B cell (primary cell): ENCODE data around the gene PPP1R14B.

Source experiments
- EZH2 ChIP-seq: IDR thresholded peaks from 2 replicates; pipeline ENCODE4 v1.6.1; 2012; ENCODE audit warnings: borderline replicate concordance, low read depth, mild to moderate bottlenecking, moderate library complexity, low read length; ENCODE audit not compliant: insufficient read depth, poor library complexity, severe bottlenecking
- TF ChIP-seq, protein P1 (sequence below): fragments of 200-600 bp; IDR thresholded peaks from one replicate; pipeline ENCODE4 v1.8.0; 2022; ENCODE audit warnings: antibody characterized with exemption, mild to moderate bottlenecking

- TF ChIP-seq, protein P1, sequence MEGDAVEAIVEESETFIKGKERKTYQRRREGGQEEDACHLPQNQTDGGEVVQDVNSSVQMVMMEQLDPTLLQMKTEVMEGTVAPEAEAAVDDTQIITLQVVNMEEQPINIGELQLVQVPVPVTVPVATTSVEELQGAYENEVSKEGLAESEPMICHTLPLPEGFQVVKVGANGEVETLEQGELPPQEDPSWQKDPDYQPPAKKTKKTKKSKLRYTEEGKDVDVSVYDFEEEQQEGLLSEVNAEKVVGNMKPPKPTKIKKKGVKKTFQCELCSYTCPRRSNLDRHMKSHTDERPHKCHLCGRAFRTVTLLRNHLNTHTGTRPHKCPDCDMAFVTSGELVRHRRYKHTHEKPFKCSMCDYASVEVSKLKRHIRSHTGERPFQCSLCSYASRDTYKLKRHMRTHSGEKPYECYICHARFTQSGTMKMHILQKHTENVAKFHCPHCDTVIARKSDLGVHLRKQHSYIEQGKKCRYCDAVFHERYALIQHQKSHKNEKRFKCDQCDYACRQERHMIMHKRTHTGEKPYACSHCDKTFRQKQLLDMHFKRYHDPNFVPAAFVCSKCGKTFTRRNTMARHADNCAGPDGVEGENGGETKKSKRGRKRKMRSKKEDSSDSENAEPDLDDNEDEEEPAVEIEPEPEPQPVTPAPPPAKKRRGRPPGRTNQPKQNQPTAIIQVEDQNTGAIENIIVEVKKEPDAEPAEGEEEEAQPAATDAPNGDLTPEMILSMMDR = no peak
- no peak for TF ChIP-seq EZH2
Observed at GRCh38 chr11:64284048-64284961, 37.6 kb upstream of the PPP1R14B start, which contains the start of gene BAD.
